ENCODE data around the gene CCDC17.

CCDC17 gene

DNA sequence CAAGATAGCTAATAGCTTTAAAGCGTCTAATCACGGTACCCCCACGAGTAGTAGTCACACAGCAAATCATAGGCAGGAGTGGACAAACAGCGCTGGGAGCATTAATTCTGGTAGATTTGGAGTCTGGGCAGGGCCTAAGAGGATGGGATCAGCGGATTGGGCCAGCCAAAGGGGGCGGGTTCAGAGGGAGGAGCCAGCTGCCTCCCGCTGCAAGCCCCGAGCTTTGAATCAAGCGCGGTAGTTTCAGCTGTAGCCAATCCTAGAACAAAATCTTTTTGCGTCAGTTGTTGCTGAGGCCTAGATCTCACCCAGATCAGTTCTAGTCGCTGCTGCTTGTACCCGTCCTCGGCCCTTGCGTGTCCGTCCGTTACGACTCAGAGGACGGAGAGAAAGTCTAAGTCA, 40.6 kb downstream of the CCDC17 start:
- DNase-seq (ENCODE audit: low read depth, low spot score) = peak; percentile 74
- H3K4me3 ChIP-seq (ENCODE audit: low read depth, low read length) = peak overlapping the region; percentile 96
- TF ChIP-seq, protein P1, sequence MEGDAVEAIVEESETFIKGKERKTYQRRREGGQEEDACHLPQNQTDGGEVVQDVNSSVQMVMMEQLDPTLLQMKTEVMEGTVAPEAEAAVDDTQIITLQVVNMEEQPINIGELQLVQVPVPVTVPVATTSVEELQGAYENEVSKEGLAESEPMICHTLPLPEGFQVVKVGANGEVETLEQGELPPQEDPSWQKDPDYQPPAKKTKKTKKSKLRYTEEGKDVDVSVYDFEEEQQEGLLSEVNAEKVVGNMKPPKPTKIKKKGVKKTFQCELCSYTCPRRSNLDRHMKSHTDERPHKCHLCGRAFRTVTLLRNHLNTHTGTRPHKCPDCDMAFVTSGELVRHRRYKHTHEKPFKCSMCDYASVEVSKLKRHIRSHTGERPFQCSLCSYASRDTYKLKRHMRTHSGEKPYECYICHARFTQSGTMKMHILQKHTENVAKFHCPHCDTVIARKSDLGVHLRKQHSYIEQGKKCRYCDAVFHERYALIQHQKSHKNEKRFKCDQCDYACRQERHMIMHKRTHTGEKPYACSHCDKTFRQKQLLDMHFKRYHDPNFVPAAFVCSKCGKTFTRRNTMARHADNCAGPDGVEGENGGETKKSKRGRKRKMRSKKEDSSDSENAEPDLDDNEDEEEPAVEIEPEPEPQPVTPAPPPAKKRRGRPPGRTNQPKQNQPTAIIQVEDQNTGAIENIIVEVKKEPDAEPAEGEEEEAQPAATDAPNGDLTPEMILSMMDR (IDR thresholded peaks at IDR 0.05; ENCODE audit: insufficient read depth, low read length, missing control alignments) = no peak
- CTCF ChIA-PET = interaction anchor here (1.4 to 9.7 kb wide), 4 partner anchors 13 to 299 kb away, joined by 3 to 98 read pairs (median 10); no protein-coding TSS in a partner anchor
- POLR2A ChIA-PET = interaction anchor here (0.5 to 3.2 kb wide), 5 partner anchors 9 to 257 kb away, joined by 3 to 40 read pairs (median 3); partner anchors contain the start of genes HPDL and PRDX1

DNA sequence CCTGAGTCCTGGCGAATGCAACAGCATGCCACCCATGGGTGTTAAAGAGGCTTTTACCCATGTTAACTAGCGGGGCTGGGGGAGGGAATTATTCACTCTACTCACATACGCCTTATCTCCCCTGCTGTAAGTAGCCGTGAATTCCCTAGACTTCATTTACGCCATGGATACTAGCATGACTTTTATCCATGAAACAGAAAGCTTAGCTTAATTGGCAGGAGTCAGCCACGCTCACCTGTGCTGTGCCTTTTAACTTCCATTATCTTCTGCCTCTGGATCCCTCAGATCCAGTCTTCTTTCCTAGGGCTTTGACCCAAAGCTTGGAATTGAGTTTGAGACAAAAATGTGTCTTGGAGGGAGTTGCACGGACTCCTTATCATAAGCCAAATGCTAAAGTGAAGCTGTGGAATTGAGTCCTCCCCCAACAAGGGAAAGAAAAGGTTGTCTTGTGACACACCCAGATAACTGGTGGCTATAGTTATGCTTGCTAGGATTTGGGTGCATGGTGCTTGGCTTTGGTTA, 49.7 kb downstream of the CCDC17 start:
- TF ChIP-seq, protein P1 (IDR thresholded peaks at IDR 0.05; ENCODE audit: insufficient read depth, low read length, missing control alignments) = no peak
- ChIA-PET CTCF (interaction anchor here (1.1 to 6.6 kb wide), 3 partner anchors 8 to 64 kb away, joined by 3 to 98 read pairs (median 4); partner anchors contain the start of gene NASP), POLR2A (interaction anchor here (1.0 kb wide), 1 partner anchor 9 kb away, joined by 5 read pairs; no protein-coding TSS in a partner anchor)
- H3K4me3 ChIP-seq (ENCODE audit: low read depth, low read length) = no peak overlapping the region
- DNase-seq (ENCODE audit: low read depth, low spot score) = no peak

DNA sequence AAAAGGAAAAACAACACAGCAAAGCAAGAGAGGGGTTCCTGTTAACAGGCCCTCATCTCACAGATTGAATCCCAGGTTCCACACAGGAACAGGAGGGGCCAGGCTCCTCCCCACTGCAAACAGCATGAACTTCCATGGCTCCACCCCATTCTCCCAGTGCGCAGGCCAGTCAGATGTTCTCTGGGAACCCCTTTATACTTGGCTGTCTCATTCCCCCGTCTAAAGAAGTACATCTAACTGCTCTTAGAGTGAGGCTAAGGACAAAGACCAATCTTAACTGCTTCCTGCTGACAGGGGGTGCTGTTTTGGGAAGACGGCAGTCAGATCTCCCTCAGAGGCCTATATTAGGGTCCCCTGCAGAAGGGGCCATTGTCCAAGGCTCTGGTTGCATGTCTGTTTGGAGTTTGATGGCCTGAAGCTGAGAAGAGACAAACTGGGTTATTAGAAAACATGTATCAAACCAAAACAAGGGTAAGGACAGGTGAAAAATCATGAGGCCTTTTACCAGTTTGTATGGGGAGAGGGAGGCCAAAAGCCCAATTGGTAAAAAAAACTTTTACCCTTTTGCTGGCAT, 50.5 kb downstream of the CCDC17 start:
- TF ChIP-seq, protein P1 (IDR thresholded peaks at IDR 0.05; ENCODE audit: insufficient read depth, low read length, missing control alignments) = peak; percentile 14
- ChIA-PET CTCF (interaction anchor here (1.3 to 8.4 kb wide), 4 partner anchors 9 to 63 kb away, joined by 4 to 150 read pairs (median 114); partner anchors contain the start of genes AKR1A1 and NASP), POLR2A (no interaction called here)
- H3K4me3 ChIP-seq (ENCODE audit: low read depth, low read length) = no peak overlapping the region
- DNase-seq (ENCODE audit: low read depth, low spot score) = no peak

DNA sequence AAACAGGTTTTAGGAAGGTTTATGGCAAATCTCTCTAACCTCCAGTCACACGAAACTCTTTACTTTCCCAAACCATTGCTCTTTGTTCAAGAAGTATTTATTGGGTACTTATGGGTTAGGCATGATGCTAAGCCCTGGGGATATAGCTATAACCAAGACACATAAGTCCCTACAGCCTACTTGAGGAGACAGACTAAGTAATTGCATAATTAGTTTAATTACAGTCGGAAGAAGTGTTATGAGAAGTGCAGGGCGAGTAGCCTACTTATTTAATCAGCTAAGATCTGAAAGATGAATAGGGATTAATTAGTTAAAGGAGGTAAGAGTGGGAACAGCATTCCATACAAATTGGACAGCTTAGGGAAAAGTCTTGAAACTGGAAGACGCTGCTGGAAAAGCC, 53.2 kb downstream of the CCDC17 start:
- TF ChIP-seq, protein P1 (IDR thresholded peaks at IDR 0.05; ENCODE audit: insufficient read depth, low read length, missing control alignments) = no peak
- H3K4me3 ChIP-seq (ENCODE audit: low read depth, low read length) = no peak overlapping the region
- ChIA-PET CTCF (interaction anchor here (0.7 to 8.4 kb wide), 19 partner anchors 12 to 556 kb away, joined by 3 to 150 read pairs (median 7); partner anchors contain the start of genes AKR1A1, CCDC163, MMACHC and NASP), POLR2A (interaction anchor here (3.5 kb wide), 1 partner anchor 49 kb away, joined by 22 read pairs; the partner anchor contains the start of gene PRDX1)
- DNase-seq (ENCODE audit: low read depth, low spot score) = no peak

All from AG04449 (cell line).